Vagina (tissue), 2 donors: Measurements from ENCODE around the gene NUDT1.

Experiments used
- CTCF ChIP-seq, 3 experiments: fragments of 450-650 bp in 2 of 3; fragments of 200-600 bp in 1 of 3; sonication (generic) in 1 of 3; IDR thresholded peaks; one replicate each; pipeline ENCODE4 v1.5.1; 2017 to 2019; ENCODE audit warnings: antibody characterized with exemption in 3 of 3, mild to moderate bottlenecking in 2 of 3, moderate library complexity in 2 of 3
- POLR2A ChIP-seq, 2 donors: fragments of 450-650 bp; IDR thresholded peaks; one replicate each; pipeline ENCODE4 v1.6.1; 2017; ENCODE audit warnings: antibody characterized with exemption in 2 of 2, mild to moderate bottlenecking in 2 of 2, moderate library complexity in 2 of 2
- POLR2AphosphoS5 ChIP-seq, 2 donors: sonication (generic); formaldehyde crosslinking; IDR thresholded peaks; one replicate each; pipeline ENCODE4 v1.9.0; 2017; ENCODE audit warnings: antibody characterized with exemption in 2 of 2, mild to moderate bottlenecking in 2 of 2, low read depth in 1 of 2; ENCODE audit not compliant: insufficient read depth in 1 of 2

GRCh38 chr7:2232766-2233520 lies 9.1 kb upstream of the NUDT1 start, which contains the start of gene MAD1L1:
- TF ChIP-seq CTCF (IDR thresholded peaks at IDR 0.05) = no peak
- TF ChIP-seq POLR2AphosphoS5 (IDR thresholded peaks at IDR 0.05; ENCODE audit: insufficient read depth in 1 of 2, low read depth in 1 of 2) = peak; percentile 63 to 80
- TF ChIP-seq POLR2A (IDR thresholded peaks at IDR 0.05) = no peak
